GM12864 (cell line): ENCODE measurements around the gene HDAC9.

Source experiments
- DNase-seq: peaks from one replicate; pipeline ENCODE4 v3.0.0-alpha.2; 2011; ENCODE audit warnings: low read depth
- H3K4me3 ChIP-seq: 2 replicates; pipeline ENCODE4 v1.5.1; 2011; ENCODE audit warnings: mild to moderate bottlenecking, low read depth, low read length, control low read depth
- CTCF ChIP-seq: IDR thresholded peaks from 2 replicates; pipeline ENCODE4 v1.5.1; 2011; ENCODE audit warnings: low read depth, mild to moderate bottlenecking, moderate library complexity, low read length, control low read depth, inconsistent platforms; ENCODE audit errors: missing control alignments

Gene HDAC9

DNA sequence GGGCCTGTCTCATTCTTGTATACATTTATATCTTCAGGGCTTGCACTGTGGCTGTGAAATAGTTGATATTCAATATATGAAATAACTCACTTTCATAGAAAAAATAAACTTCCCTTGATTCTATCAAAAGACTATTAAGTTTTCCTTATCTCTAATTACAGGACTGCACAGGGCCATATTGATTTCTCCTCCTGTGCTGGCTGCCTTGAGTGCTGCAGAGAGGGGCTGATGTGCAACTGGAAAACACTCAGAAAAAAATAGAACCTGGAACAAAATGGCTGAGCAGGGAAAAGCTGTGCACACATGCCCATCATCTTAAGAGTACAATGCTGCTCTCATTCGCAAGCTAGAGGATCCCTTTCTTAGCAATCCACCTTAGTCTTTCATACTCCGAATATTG is 5.9 kb upstream of the HDAC9 start:
- TF ChIP-seq CTCF: no peak
- no peak for DNase-seq

DNA sequence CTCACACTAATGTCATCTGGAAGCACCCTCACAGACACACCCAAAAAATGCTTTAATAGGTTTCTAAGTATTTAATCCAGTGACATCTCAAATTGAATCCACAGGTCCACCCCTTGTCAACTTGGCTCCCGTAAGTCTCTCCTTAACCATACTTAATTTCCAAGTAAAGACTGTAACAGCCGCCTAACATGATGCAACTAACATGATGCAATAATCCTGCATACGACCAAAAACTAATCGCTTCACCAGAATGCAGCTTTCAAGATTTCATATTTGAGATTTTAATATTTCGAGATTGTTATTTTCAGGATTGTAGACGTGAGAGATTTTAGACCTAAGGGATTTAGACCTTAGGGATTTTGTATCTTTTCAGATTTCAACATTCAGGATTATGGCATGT is 3.7 kb upstream of the HDAC9 start:
- no peak for DNase-seq

More for the DNA sequence above, 5.9 kb upstream of the HDAC9 start:
- no peak overlapping the region for H3K4me3 ChIP-seq

GRCh38 chr7:18494406-18494805 is 1.1 kb upstream of the HDAC9 start:
- TF ChIP-seq CTCF: no peak
- no peak for DNase-seq

More for the DNA sequence above, 3.7 kb upstream of the HDAC9 start:
- H3K4me3 ChIP-seq: no peak overlapping the region
- no peak for TF ChIP-seq CTCF

DNA sequence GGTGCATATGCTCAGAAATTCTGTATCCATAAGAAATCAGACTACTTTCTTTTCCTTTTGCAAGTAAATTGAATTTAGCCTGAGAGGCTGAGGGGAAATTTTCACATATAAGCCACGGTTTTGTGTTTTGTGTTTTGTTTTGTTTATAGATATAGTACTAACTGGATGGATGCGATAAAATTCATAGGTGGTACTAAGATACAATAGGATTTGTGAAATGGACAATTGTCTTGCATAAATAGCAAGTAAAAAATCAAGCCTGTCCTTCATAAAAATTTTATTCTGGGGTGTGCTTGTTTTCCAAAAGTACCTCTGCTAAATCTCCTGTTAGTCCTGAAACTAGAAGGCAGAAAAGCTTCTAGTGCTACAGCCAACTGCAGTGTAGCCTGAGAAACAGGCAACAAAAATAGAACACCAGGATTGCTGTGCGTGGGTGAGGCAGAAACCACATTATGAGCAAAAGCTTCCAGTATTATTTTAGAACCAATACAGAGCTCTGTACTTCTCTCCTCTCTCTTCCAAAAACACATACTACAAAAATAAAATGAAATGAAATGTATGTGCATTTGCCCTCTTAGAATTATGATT is 634 bp upstream of the HDAC9 start:
- TF ChIP-seq CTCF: no peak
- no peak for DNase-seq
- H3K4me3 ChIP-seq: peak overlapping the region; percentile 74; the same call in 1 of the 2 replicates

More at GRCh38 chr7:18494406-18494805, 1.1 kb upstream of the HDAC9 start:
- no peak overlapping the region for H3K4me3 ChIP-seq

DNA sequence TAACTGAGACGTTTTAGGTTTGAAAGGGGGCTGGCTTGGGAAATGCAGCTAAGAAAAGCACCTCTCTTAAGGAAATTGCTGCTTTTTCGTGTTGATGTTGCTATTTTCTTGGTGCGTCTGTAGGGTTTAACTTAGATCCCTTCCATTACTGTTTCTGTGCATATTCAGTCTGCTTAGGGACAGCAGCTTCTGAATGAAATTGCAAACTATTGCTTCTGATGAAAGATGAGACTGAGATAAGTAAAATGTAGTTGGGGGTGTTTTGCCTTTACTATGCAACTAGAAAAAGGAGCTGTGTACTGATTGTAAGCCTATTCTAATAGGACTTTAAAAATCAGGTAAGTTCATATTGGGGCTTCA is 772 bp downstream of the HDAC9 start:
- peak overlapping the region; percentile 74 for H3K4me3 ChIP-seq
- no peak for DNase-seq
- no peak for TF ChIP-seq CTCF

- peak overlapping the region; percentile 74 for H3K4me3 ChIP-seq
- TF ChIP-seq CTCF: no peak
- DNase-seq: no peak
Observed at GRCh38 chr7:18497082-18497481, 1.5 kb downstream of the HDAC9 start.

- no peak for TF ChIP-seq CTCF
- DNase-seq: no peak
- H3K4me3 ChIP-seq: peak overlapping the region; percentile 74
Observed at GRCh38 chr7:18497800-18498199, 2.3 kb downstream of the HDAC9 start.
